IPS-18a (cell line): ENCODE measurements around the gene OR10A2.
"Not testable (repeated sequence)": the region's sequence is repeated elsewhere in the genome, so short reads cannot be mapped to it uniquely, and the experiment has no call there.

Experiments
- H3K27ac ChIP-seq: one replicate; pipeline ENCODE4 v1.5.1; 2013; ENCODE audit warnings: low read length
- H3K27me3 ChIP-seq: one replicate; pipeline ENCODE4 v1.6.1; 2013; ENCODE audit warnings: mild to moderate bottlenecking, low read length; ENCODE audit not compliant: control insufficient read depth, insufficient read depth
- H3K36me3 ChIP-seq: one replicate; pipeline ENCODE4 v1.6.1; 2013; ENCODE audit warnings: low read depth, low read length; ENCODE audit not compliant: control insufficient read depth
- H3K4me1 ChIP-seq: one replicate; pipeline ENCODE4 v1.6.1; 2013; ENCODE audit warnings: low read depth, low read length; ENCODE audit not compliant: control insufficient read depth
- H3K4me3 ChIP-seq: one replicate; pipeline ENCODE4 v1.5.1; 2013; ENCODE audit warnings: low read length
- H3K9ac ChIP-seq: one replicate; pipeline ENCODE4 v1.6.1; 2013; ENCODE audit warnings: mild to moderate bottlenecking, low read length, moderate library complexity
- H3K9me3 ChIP-seq: one replicate; pipeline ENCODE4 v1.6.1; 2013; ENCODE audit warnings: low read depth, low read length; ENCODE audit not compliant: control insufficient read depth

OR10A2 gene

GRCh38 chr11:6888830-6889229 lies 26.0 kb downstream of the OR10A2 start:
- Histone ChIP-seq H3K27me3 (no peaks in the 10 kb centered on the region), H3K9ac (no peak overlapping the region), H3K4me1 (no peaks in the 10 kb centered on the region), H3K27ac (no peak overlapping the region), H3K9me3 (no peaks in the 10 kb centered on the region), H3K36me3 (no peaks in the 10 kb centered on the region), H3K4me3 (no peak overlapping the region)

- Histone ChIP-seq H3K9me3 (no peaks in the 10 kb centered on the region), H3K27ac (no peak overlapping the region), H3K36me3 (no peaks in the 10 kb centered on the region), H3K9ac (no peak overlapping the region), H3K27me3 (no peaks in the 10 kb centered on the region), H3K4me1 (no peaks in the 10 kb centered on the region), H3K4me3 (no peak overlapping the region)
Measured at GRCh38 chr11:6889835-6890234, 27.0 kb downstream of the OR10A2 start.

GRCh38 chr11:6892400-6892799 lies 29.5 kb downstream of the OR10A2 start, which contains the start of gene OR2D2:
Gene OR2D2 (minus strand): TSS chr11:6892500. CDS start chr11:6892500, 0 bp downstream.
- no peaks in the 10 kb centered on the region for H3K36me3 ChIP-seq
- no peak within 1 kb of the TSS for H3K27ac ChIP-seq
- no peaks in the 10 kb centered on the region for H3K9me3 ChIP-seq
- H3K4me1 ChIP-seq: no peaks in the 10 kb centered on the region
- no peak within 1 kb of the TSS for H3K4me3 ChIP-seq
- no peaks in the 10 kb centered on the region for H3K27me3 ChIP-seq
- no peak within 1 kb of the TSS for H3K9ac ChIP-seq

- Histone ChIP-seq H3K9me3 (no peaks in the 10 kb centered on the region), H3K4me3 (no peak overlapping the region), H3K4me1 (no peaks in the 10 kb centered on the region), H3K27me3 (no peaks in the 10 kb centered on the region), H3K9ac (no peak overlapping the region), H3K27ac (no peak overlapping the region), H3K36me3 (no peaks in the 10 kb centered on the region)
Measured at GRCh38 chr11:6894097-6894496, 31.2 kb downstream of the OR10A2 start.

- Histone ChIP-seq H3K4me3 (no peak overlapping the region), H3K9ac (no peak overlapping the region), H3K9me3 (no peaks in the 10 kb centered on the region), H3K4me1 (no peaks in the 10 kb centered on the region), H3K36me3 (no peaks in the 10 kb centered on the region), H3K27me3 (no peaks in the 10 kb centered on the region), H3K27ac (no peak overlapping the region)
Measured at GRCh38 chr11:6895010-6895409, 32.2 kb downstream of the OR10A2 start.

GRCh38 chr11:6898911-6899310 lies 36.1 kb downstream of the OR10A2 start:
- H3K4me3 ChIP-seq: no peak overlapping the region
- H3K36me3 ChIP-seq: no peaks in the 10 kb centered on the region
- H3K27me3 ChIP-seq: no peaks in the 10 kb centered on the region
- no peak overlapping the region for H3K27ac ChIP-seq
- H3K9ac ChIP-seq: no peak overlapping the region
- H3K4me1 ChIP-seq: no peaks in the 10 kb centered on the region
- H3K9me3 ChIP-seq: no peaks in the 10 kb centered on the region

- Histone ChIP-seq H3K9ac (no peak overlapping the region), H3K27me3 (no peaks in the 10 kb centered on the region), H3K4me3 (no peak overlapping the region), H3K4me1 (no peaks in the 10 kb centered on the region), H3K9me3 (peaks cover 5% of the 10 kb centered on the region), H3K27ac (no peak overlapping the region), H3K36me3 (no peaks in the 10 kb centered on the region)
Measured at GRCh38 chr11:6900327-6900999, 37.6 kb downstream of the OR10A2 start.

GRCh38 chr11:6904804-6905203 lies 41.9 kb downstream of the OR10A2 start:
- not testable (repeated sequence) for H3K9me3 ChIP-seq, H3K27ac ChIP-seq, H3K4me1 ChIP-seq, H3K4me3 ChIP-seq, H3K9ac ChIP-seq, H3K27me3 ChIP-seq, H3K36me3 ChIP-seq

- H3K9me3 ChIP-seq: no peaks in the 10 kb centered on the region
- H3K36me3 ChIP-seq: no peaks in the 10 kb centered on the region
Measured at GRCh38 chr11:6911378-6911777, 48.5 kb downstream of the OR10A2 start.

GRCh38 chr11:6911948-6912347 lies 49.1 kb downstream of the OR10A2 start:
- Histone ChIP-seq H3K27me3 (no peaks in the 10 kb centered on the region), H3K9ac (no peak overlapping the region), H3K4me3 (no peak overlapping the region), H3K36me3 (no peaks in the 10 kb centered on the region), H3K4me1 (no peaks in the 10 kb centered on the region), H3K9me3 (no peaks in the 10 kb centered on the region), H3K27ac (no peak overlapping the region)

More at GRCh38 chr11:6911378-6911777, 48.5 kb downstream of the OR10A2 start:
- Histone ChIP-seq H3K4me1 (no peaks in the 10 kb centered on the region), H3K27ac (no peak overlapping the region), H3K27me3 (no peaks in the 10 kb centered on the region), H3K9ac (no peak overlapping the region), H3K4me3 (no peak overlapping the region)

GRCh38 chr11:6919698-6920097 lies 56.8 kb downstream of the OR10A2 start:
- no peak overlapping the region for H3K9ac ChIP-seq
- H3K27ac ChIP-seq: no peak overlapping the region
- no peaks in the 10 kb centered on the region for H3K27me3 ChIP-seq
- H3K9me3 ChIP-seq: no peaks in the 10 kb centered on the region
- H3K4me3 ChIP-seq: no peak overlapping the region
- no peaks in the 10 kb centered on the region for H3K4me1 ChIP-seq
- no peaks in the 10 kb centered on the region for H3K36me3 ChIP-seq

GRCh38 chr11:6920702-6921101 lies 57.8 kb downstream of the OR10A2 start, which contains the start of gene OR2D3:
Gene OR2D3 (plus strand): TSS chr11:6921002. CDS start chr11:6921002, 0 bp downstream.
- Histone ChIP-seq H3K4me3 (no peak within 1 kb of the TSS), H3K9ac (no peak within 1 kb of the TSS), H3K27ac (no peak within 1 kb of the TSS), H3K9me3 (no peaks in the 10 kb centered on the region), H3K4me1 (peaks cover under 1% of the 10 kb centered on the region), H3K27me3 (no peaks in the 10 kb centered on the region), H3K36me3 (no peaks in the 10 kb centered on the region)
